HG03354 (cell line): Measurements from ENCODE around the gene DCST2.

ENCODE experiments used
- ATAC-seq: cut with Tn5 transposase; IDR thresholded peaks from one replicate; pipeline ENCODE4 v1.9.1; 2021; ENCODE audit warnings: mild to moderate bottlenecking; ENCODE audit not compliant: unreplicated experiment, poor library complexity, severe bottlenecking

Gene DCST2

GRCh38 chr1:155034318-155035208, 982 bp upstream of the DCST2 start:
- no peak for ATAC-seq

- no peak for ATAC-seq
Measured at GRCh38 chr1:155032886-155033285, 695 bp downstream of the DCST2 start.

GRCh38 chr1:155030899-155031298, 2.7 kb downstream of the DCST2 start:
- no peak for ATAC-seq

GRCh38 chr1:155030243-155030795, 3.3 kb downstream of the DCST2 start:
- no peak for ATAC-seq

GRCh38 chr1:155029513-155030242, 3.9 kb downstream of the DCST2 start:
- ATAC-seq: no peak

GRCh38 chr1:155026588-155026987, 7.0 kb downstream of the DCST2 start:
- no peak for ATAC-seq

- ATAC-seq: no peak
Measured at GRCh38 chr1:155026154-155026553, 7.4 kb downstream of the DCST2 start.

GRCh38 chr1:155024315-155024714, 9.3 kb downstream of the DCST2 start:
- ATAC-seq: no peak

- no peak for ATAC-seq
Measured at GRCh38 chr1:155023627-155024026, 10.0 kb downstream of the DCST2 start.

- ATAC-seq: no peak
Measured at GRCh38 chr1:155022927-155023236, 10.7 kb downstream of the DCST2 start.

- ATAC-seq: no peak
Measured at GRCh38 chr1:155022136-155022926, 11.2 kb downstream of the DCST2 start.

GRCh38 chr1:155019377-155020245, 14.0 kb downstream of the DCST2 start:
- no peak for ATAC-seq

- ATAC-seq: no peak
Measured at GRCh38 chr1:155018617-155019348, 14.8 kb downstream of the DCST2 start.

GRCh38 chr1:155017946-155018316, 15.7 kb downstream of the DCST2 start:
- peak; percentile 11 for ATAC-seq

- ATAC-seq: peak; percentile 81
Measured at GRCh38 chr1:155017041-155017945, 16.3 kb downstream of the DCST2 start.

GRCh38 chr1:155016231-155016831, 17.2 kb downstream of the DCST2 start:
- no peak for ATAC-seq

GRCh38 chr1:155015527-155016230, 17.9 kb downstream of the DCST2 start:
- no peak for ATAC-seq
